Panc1 (cell line): ENCODE data around the gene ALDH16A1. TPM values are rescaled to one million over a fixed set of nuclear protein-coding genes. Genes with fewer than 3 reads are reported as not detected.
A peak's percentile ranks its signal among the peaks of the same experiment; 100 is the strongest.

Experiments used
- ATAC-seq: fragments of 200-7000 bp; cut with Tn5 transposase; 2 replicates; pipeline ENCODE4 v1.9.1; 2020; ENCODE audit warnings: mild to moderate bottlenecking, moderate library complexity
- BruUV-seq: library from RNA; stranded (reverse); fragments of 400-500 nt; replicated peaks from 2 replicates; lab custom pipeline; 2021; lab: Mats Ljungman, UMichigan
- CTCF ChIA-PET: fragments of 300-600 bp; sonication (Branson Sonifier 250); formaldehyde crosslinking; loops from one replicate; lab custom pipeline; 2022; ENCODE audit warnings: antibody characterized with exemption; lab: Charles Lee
- POLR2A ChIA-PET: fragments of 300-600 bp; sonication (Branson Sonifier 250); formaldehyde crosslinking; loops from one replicate; lab custom pipeline; 2022; ENCODE audit warnings: antibody characterized with exemption; lab: Charles Lee
- DNase-seq: peaks from one replicate; pipeline ENCODE4 v3.0.0-alpha.2; 2010; ENCODE audit warnings: low read depth, low spot score
- H3K27ac ChIP-seq: 2 replicates; pipeline ENCODE4 v1.5.1; 2011; ENCODE audit warnings: mild to moderate bottlenecking, low read length, inconsistent platforms
- H3K27me3 ChIP-seq: fragments of 200-500 bp; sonication (Bioruptor generic); 2 replicates; pipeline ENCODE4 v1.6.0; 2014; ENCODE audit warnings: low read length, inconsistent platforms; ENCODE audit not compliant: control insufficient read depth, insufficient read depth
- H3K36me3 ChIP-seq: fragments of 200-500 bp; sonication (Bioruptor generic); 2 replicates; pipeline ENCODE4 v1.5.1; 2014; ENCODE audit warnings: inconsistent platforms, mild to moderate bottlenecking, low read length, moderate library complexity; ENCODE audit not compliant: control insufficient read depth, insufficient read depth
- H3K4me1 ChIP-seq: 2 replicates; pipeline ENCODE4 v1.5.1; 2011; ENCODE audit warnings: inconsistent platforms, mild to moderate bottlenecking, low read length, moderate library complexity; ENCODE audit not compliant: control insufficient read depth, insufficient read depth
- H3K4me3 ChIP-seq, 2 experiments: 2 replicates each; pipeline ENCODE4 v1.5.1; 2011 to 2012; ENCODE audit warnings: low read depth in 2 of 2, low read length in 2 of 2, mild to moderate bottlenecking in 2 of 2, inconsistent platforms in 1 of 2, moderate library complexity in 1 of 2
- H3K9me3 ChIP-seq: fragments of 200-500 bp; sonication (Bioruptor generic); 2 replicates; pipeline ENCODE4 v1.5.1; 2014; ENCODE audit warnings: low read depth, mild to moderate bottlenecking, inconsistent platforms, low read length, moderate library complexity; ENCODE audit not compliant: control insufficient read depth, insufficient read depth
- CTCF ChIP-seq: fragments of 450-650 bp; IDR thresholded peaks from 2 replicates; pipeline ENCODE4 v1.5.1; 2017; ENCODE audit warnings: mild to moderate bottlenecking
- POLR2AphosphoS5 ChIP-seq: IDR thresholded peaks from 2 replicates; pipeline ENCODE4 v1.6.1; 2012; ENCODE audit warnings: mild to moderate bottlenecking, low read depth, low read length, moderate library complexity
- REST ChIP-seq, 2 experiments: IDR thresholded peaks; 2 replicates each; pipeline ENCODE4 v1.6.1; 2011 to 2012; ENCODE audit warnings: low read depth in 2 of 2, control low read depth in 1 of 2, low read length in 1 of 2, mild to moderate bottlenecking in 1 of 2, moderate library complexity in 1 of 2; ENCODE audit not compliant: insufficient read depth in 1 of 2
- SIN3A ChIP-seq: IDR thresholded peaks from 2 replicates; pipeline ENCODE4 v1.6.1; 2012; ENCODE audit warnings: low read depth, mild to moderate bottlenecking, low read length, moderate library complexity, borderline replicate concordance; ENCODE audit not compliant: insufficient read depth
- TCF7L2 ChIP-seq: IDR thresholded peaks from 2 replicates; pipeline ENCODE4 v1.6.1; 2011; ENCODE audit warnings: mild to moderate bottlenecking, low read depth, low read length, inconsistent platforms
- in situ Hi-C: cut with HindIII; loops from 2 replicates; pipeline ENCODE4 v1.10.0; 2016; ENCODE audit warnings: low sequenced_read_pairs, low pct_unique_long_range_greater_than_20kb
- intact Hi-C: fragments of 100-400 bp; cut with micrococcal nuclease; formaldehyde crosslinking; loops from one replicate; pipeline ENCODE4 v1.10.0; 2022; ENCODE audit not compliant: unreplicated experiment
- total RNA-seq: library from RNA; stranded (reverse); gene quantifications from one replicate; pipeline ENCODE4 v1.2.1, GENCODE V29; 2021; ENCODE audit not compliant: unreplicated experiment

The ALDH16A1 gene
- total RNA-seq, 1 experiment from 2014 or later: 19.6 TPM

- H3K27ac ChIP-seq: no peak overlapping the region; the same call in 1 of the 2 replicates
- in situ Hi-C loops: no loop called here
- BruUV-seq: no TSS peak
- no peaks in the 10 kb centered on the region for H3K27me3 ChIP-seq
- no peak for DNase-seq
- TF ChIP-seq REST (IDR thresholded peaks at IDR 0.05; ENCODE audit: insufficient read depth in 1 of 2, low read depth in 2 of 2, low read length in 1 of 2) (no peak), SIN3A (no peak), CTCF (no peak), TCF7L2 (no peak), POLR2AphosphoS5 (no peak)
- ATAC-seq: no peak
- peaks cover 39% of the 10 kb centered on the region for H3K36me3 ChIP-seq
- intact Hi-C loops: no loop called here
- ChIA-PET POLR2A (no interaction called here), CTCF (no interaction called here)
- H3K4me3 ChIP-seq: no peak overlapping the region
- no peaks in the 10 kb centered on the region for H3K9me3 ChIP-seq
- peaks cover 13% of the 10 kb centered on the region for H3K4me1 ChIP-seq
Observed at GRCh38 chr19:49491804-49492572, 39.0 kb downstream of the ALDH16A1 start.

- ChIA-PET CTCF (no interaction called here), POLR2A (no interaction called here)
- Histone ChIP-seq H3K4me3 (no peak overlapping the region), H3K4me1 (peaks cover 17% of the 10 kb centered on the region), H3K9me3 (no peaks in the 10 kb centered on the region), H3K27ac (peak overlapping the region; percentile 51; the same call in 1 of the 2 replicates), H3K36me3 (peaks cover 44% of the 10 kb centered on the region), H3K27me3 (no peaks in the 10 kb centered on the region)
- intact Hi-C loops (no loop called here), in situ Hi-C loops (no loop called here)
- DNase-seq (no peak), ATAC-seq (peak; percentile 16)
- BruUV-seq: no TSS peak
- TF ChIP-seq SIN3A (0 out of 2 replicates have a peak, but pooled peaks have one; percentile 4), REST (IDR thresholded peaks at IDR 0.05; ENCODE audit: insufficient read depth in 1 of 2, low read depth in 2 of 2, low read length in 1 of 2) (no peak; a peak in 1 of 4 replicates), POLR2AphosphoS5 (peak; percentile 81), TCF7L2 (no peak), CTCF (no peak)
Observed at GRCh38 chr19:49492573-49493405, 39.8 kb downstream of the ALDH16A1 start.
